Upper lobe of left lung (tissue), 4 donors: ENCODE results near the gene ZNF385B.

Experiments used
- POLR2A ChIP-seq, 4 donors: fragments of 450-650 bp; IDR thresholded peaks; one replicate each; pipeline ENCODE4 v1.5.1; 2016 to 2017; ENCODE audit warnings: antibody characterized with exemption in 4 of 4, mild to moderate bottlenecking in 2 of 4
- POLR2AphosphoS5 ChIP-seq, 2 donors: sonication (generic); formaldehyde crosslinking; IDR thresholded peaks; one replicate each; pipeline ENCODE4 v1.5.1; 2017; ENCODE audit warnings: antibody characterized with exemption in 2 of 2
- TF ChIP-seq, protein P1 (sequence below), 6 experiments: fragments of 450-650 bp in 4 of 6; fragments of 200-600 bp in 2 of 6; sonication (generic) in 2 of 6; IDR thresholded peaks; one replicate each; pipeline ENCODE4 v1.5.1; 2016 to 2019; ENCODE audit warnings: antibody characterized with exemption in 6 of 6

DNA sequence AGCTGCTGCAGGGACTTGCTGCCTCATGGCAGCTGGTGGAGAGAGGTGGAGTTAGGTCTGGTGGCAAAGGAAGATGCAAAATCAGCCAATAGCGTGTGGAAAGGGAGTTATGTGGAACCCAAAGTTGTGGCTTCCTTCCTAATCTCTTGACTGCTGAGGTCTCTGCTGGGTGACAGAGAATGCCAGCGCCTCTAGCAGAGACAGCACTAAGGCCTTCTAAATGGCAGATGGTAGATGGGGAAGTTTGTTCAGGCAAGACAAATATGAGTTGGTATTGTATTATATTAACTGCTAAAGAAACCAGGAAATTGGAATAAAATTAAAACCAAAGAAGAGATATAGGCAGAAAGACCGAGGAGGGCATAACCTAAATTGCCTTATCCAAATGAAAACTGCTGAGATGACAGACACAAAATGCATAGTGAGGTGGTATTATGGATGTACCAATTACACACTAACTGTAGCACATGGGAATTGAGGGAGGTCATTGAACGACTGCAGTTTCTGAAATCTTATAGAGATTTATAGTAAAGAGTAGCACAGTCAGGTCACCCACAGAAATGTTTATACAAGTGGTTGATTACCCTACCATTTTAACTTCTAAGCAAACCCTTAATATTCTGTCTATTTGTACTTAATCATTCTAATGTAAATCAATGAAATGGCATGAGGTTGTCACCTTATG is 350.2 kb downstream of the ZNF385B start:
- TF ChIP-seq POLR2AphosphoS5 (IDR thresholded peaks at IDR 0.05): no peak
- TF ChIP-seq, protein P1, sequence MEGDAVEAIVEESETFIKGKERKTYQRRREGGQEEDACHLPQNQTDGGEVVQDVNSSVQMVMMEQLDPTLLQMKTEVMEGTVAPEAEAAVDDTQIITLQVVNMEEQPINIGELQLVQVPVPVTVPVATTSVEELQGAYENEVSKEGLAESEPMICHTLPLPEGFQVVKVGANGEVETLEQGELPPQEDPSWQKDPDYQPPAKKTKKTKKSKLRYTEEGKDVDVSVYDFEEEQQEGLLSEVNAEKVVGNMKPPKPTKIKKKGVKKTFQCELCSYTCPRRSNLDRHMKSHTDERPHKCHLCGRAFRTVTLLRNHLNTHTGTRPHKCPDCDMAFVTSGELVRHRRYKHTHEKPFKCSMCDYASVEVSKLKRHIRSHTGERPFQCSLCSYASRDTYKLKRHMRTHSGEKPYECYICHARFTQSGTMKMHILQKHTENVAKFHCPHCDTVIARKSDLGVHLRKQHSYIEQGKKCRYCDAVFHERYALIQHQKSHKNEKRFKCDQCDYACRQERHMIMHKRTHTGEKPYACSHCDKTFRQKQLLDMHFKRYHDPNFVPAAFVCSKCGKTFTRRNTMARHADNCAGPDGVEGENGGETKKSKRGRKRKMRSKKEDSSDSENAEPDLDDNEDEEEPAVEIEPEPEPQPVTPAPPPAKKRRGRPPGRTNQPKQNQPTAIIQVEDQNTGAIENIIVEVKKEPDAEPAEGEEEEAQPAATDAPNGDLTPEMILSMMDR (IDR thresholded peaks at IDR 0.05): no peak
- no peak for TF ChIP-seq POLR2A (IDR thresholded peaks at IDR 0.05)
